ENCODE measurements around the gene CASTOR1.

- TF ChIP-seq CTCF (IDR thresholded peaks at IDR 0.05) (no peak), POLR2A (IDR thresholded peaks at IDR 0.05) (no peak)
Measured at GRCh38 chr22:30236875-30237274, 52.4 kb downstream of the CASTOR1 start.

Data from heart left ventricle (tissue), 13 donors.